ENCODE data around the gene PLIN3. TPM values are rescaled to one million over a fixed set of nuclear protein-coding genes. Genes with fewer than 3 reads are reported as not detected.

The PLIN3 gene
- total and polyA plus RNA-seq, 9 of the 15 experiments (the other 6 are each of a cell fraction or from before 2014, with no cell fraction given), result 7.5 to 75.6 (median 43.1) TPM

DNA sequence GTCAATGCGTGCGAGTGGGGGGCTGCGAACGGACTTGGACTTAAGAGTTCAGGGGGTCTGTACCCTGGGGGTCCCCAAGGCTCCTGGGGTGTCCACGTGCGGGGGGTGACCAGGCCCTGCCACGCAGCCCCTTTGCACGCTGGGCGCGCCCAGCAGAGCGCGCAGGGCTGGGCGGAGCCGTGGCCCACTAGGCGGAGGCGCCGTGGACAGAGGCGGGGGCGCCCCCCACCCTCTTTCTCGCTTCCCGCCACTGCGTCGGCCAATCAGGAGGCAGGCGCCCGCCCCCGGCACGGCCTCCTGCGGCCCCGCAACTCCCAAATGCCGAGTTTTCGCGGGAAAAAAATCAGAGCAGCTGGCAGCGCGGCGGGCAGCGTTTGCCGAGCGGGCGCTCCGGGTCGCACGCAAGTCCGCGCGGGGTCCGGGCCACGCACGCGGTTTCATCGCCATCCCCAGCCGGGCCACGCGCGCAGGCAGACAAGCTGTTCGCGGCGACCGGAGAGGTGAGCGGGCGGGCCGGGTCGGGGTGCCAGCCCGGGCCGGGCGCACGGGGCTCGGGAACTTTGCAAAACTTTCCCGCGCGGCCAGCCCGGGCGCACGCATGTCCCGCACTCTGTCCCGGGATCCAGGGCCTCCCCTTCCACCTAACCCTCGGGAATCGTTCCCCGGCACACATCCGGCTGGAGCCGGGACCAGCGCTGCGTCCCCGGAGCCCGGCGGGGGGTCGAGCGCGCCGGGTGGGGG, 41.9 kb upstream of the PLIN3 start, which contains the start of gene UHRF1 (continued):
- TF ChIP-seq ZNF263 (CRISPR knock-in tag; IDR thresholded peaks at IDR 0.05; ENCODE audit: borderline replicate concordance) (peak; percentile 28; the same call in 1 of the 2 replicates), KDM2B (CRISPR knock-in tag; IDR thresholded peaks at IDR 0.05) (peak; percentile 56; the same call in 1 of the 2 replicates), NONO (IDR thresholded peaks at IDR 0.05; ENCODE audit: low read depth in 2 of 2, low read length in 1 of 2) (0 out of 4 replicates have a peak, but pooled peaks of 1 of the 2 experiments have one; percentile 29), HDAC1 (IDR thresholded peaks at IDR 0.05) (peak in 1 of 2 experiments; percentile 44; a peak in 1 of 4 replicates), NFE2L1 (tag; IDR thresholded peaks at IDR 0.05; ENCODE audit: borderline replicate concordance, low read depth) (no peak), ZBTB7A (IDR thresholded peaks at IDR 0.05; ENCODE audit: borderline replicate concordance, control insufficient read depth, low read depth, low read length) (peak; percentile 79; the same call in 1 of the 2 replicates), ZNF717 (CRISPR knock-in tag; IDR thresholded peaks at IDR 0.05) (no peak), ZBTB1 (CRISPR knock-in tag; IDR thresholded peaks at IDR 0.05; ENCODE audit: borderline replicate concordance, low read depth) (peak; percentile 54; the same call in 1 of the 2 replicates), TAL1 (IDR thresholded peaks at IDR 0.05) (no peak), POLR2A (conservative IDR thresholded peaks at IDR 0.05) (peak; percentile 63; the same call in 1 of the 2 replicates), TCF7L2 (IDR thresholded peaks at IDR 0.05; ENCODE audit: low read depth, low read length) (no peak), ZNF766 (CRISPR knock-in tag; conservative IDR thresholded peaks at IDR 0.05) (no peak), YBX1 (IDR thresholded peaks at IDR 0.05) (no peak), ZSCAN32 (CRISPR knock-in tag; IDR thresholded peaks at IDR 0.05) (no peak), YY1 (IDR thresholded peaks at IDR 0.05; ENCODE audit: borderline replicate concordance in 1 of 3, control insufficient read depth in 1 of 3, extremely low read depth in 1 of 3, insufficient read depth in 3 of 3, insufficient read length in 1 of 3, insufficient replicate concordance in 2 of 3, low read depth in 1 of 3, low read length in 2 of 3) (no peak), ZNF175 (CRISPR knock-in tag; IDR thresholded peaks at IDR 0.05; ENCODE audit: low read depth) (no peak), TAF1 (IDR thresholded peaks at IDR 0.05; ENCODE audit: control insufficient read depth, extremely low read depth, insufficient read depth, low read length, severe bottlenecking) (peak; percentile 74), FUS (optimal IDR thresholded peaks at IDR 0.05; ENCODE audit: low read depth, low read length) (no peak)
- TF ChIP-seq, protein P1, sequence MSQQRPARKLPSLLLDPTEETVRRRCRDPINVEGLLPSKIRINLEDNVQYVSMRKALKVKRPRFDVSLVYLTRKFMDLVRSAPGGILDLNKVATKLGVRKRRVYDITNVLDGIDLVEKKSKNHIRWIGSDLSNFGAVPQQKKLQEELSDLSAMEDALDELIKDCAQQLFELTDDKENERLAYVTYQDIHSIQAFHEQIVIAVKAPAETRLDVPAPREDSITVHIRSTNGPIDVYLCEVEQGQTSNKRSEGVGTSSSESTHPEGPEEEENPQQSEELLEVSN (IDR thresholded peaks at IDR 0.05; ENCODE audit: borderline replicate concordance in 1 of 2, extremely low read depth in 1 of 2, insufficient read depth in 1 of 2, insufficient read length in 1 of 2, low read depth in 1 of 2, low read length in 1 of 2, poor library complexity in 1 of 2, severe bottlenecking in 1 of 2), result peak in 1 of 2 experiments; percentile 92
- TF ChIP-seq, protein P2, sequence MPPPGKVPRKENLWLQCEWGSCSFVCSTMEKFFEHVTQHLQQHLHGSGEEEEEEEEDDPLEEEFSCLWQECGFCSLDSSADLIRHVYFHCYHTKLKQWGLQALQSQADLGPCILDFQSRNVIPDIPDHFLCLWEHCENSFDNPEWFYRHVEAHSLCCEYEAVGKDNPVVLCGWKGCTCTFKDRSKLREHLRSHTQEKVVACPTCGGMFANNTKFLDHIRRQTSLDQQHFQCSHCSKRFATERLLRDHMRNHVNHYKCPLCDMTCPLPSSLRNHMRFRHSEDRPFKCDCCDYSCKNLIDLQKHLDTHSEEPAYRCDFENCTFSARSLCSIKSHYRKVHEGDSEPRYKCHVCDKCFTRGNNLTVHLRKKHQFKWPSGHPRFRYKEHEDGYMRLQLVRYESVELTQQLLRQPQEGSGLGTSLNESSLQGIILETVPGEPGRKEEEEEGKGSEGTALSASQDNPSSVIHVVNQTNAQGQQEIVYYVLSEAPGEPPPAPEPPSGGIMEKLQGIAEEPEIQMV (tag; conservative IDR thresholded peaks at IDR 0.05; ENCODE audit: low read depth), result no peak

Measured in K562 (cell line).